Measurements from ENCODE around the gene BCO2. TPM values are rescaled to one million over a fixed set of nuclear protein-coding genes. Genes with fewer than 3 reads are reported as not detected.

Gene BCO2
- total RNA-seq, 1 experiment from 2014 or later: 2.5 TPM

- peaks cover 9% of the 10 kb centered on the region for H3K9me3 ChIP-seq (ENCODE audit: low read depth, low read length, poor library complexity, severe bottlenecking)
- no peak for DNase-seq (ENCODE audit: low spot score)
- no peak overlapping the region for H3K27ac ChIP-seq (ENCODE audit: low read depth, low read length, poor library complexity, severe bottlenecking)
- no peaks in the 10 kb centered on the region for H3K27me3 ChIP-seq (replicated peaks; ENCODE audit: insufficient read depth, low read depth, low read length, poor library complexity)
- no peaks in the 10 kb centered on the region for H3K36me3 ChIP-seq (ENCODE audit: insufficient read depth, low read length, poor library complexity, severe bottlenecking)
- no peaks in the 10 kb centered on the region for H3K4me1 ChIP-seq (ENCODE audit: insufficient read depth, low read length, poor library complexity, severe bottlenecking)
- TF ChIP-seq CTCF (conservative IDR thresholded peaks at IDR 0.05; ENCODE audit: low read depth, low read length) (no peak), EZH2 (IDR thresholded peaks at IDR 0.05; ENCODE audit: borderline replicate concordance, low read depth, low read length, poor library complexity, severe bottlenecking) (no peak)
- intact Hi-C loops (cut with micrococcal nuclease; ENCODE audit: unreplicated experiment): no loop called here
- no peak overlapping the region for H3K4me3 ChIP-seq (ENCODE audit: low read depth, low read length, poor library complexity, severe bottlenecking)
- POLR2A ChIA-PET (ENCODE audit: low non-redundant PET): interaction anchor here (0.6 kb wide), 1 partner anchor 29 kb away, joined by 3 read pairs; no protein-coding TSS in a partner anchor
- no TSS peak for BruUV-seq (replicated peaks)
- CTCF ChIA-PET: no interaction called here
Measured at GRCh38 chr11:112143597-112143996, 31.7 kb upstream of the BCO2 start.

GRCh38 chr11:112150517-112150916, 24.8 kb upstream of the BCO2 start:
- Histone ChIP-seq H3K36me3 (ENCODE audit: insufficient read depth, low read length, poor library complexity, severe bottlenecking) (no peaks in the 10 kb centered on the region), H3K27me3 (replicated peaks; ENCODE audit: insufficient read depth, low read depth, low read length, poor library complexity) (no peaks in the 10 kb centered on the region), H3K4me3 (ENCODE audit: low read depth, low read length, poor library complexity, severe bottlenecking) (no peak overlapping the region), H3K4me1 (ENCODE audit: insufficient read depth, low read length, poor library complexity, severe bottlenecking) (peaks cover 6% of the 10 kb centered on the region), H3K9me3 (ENCODE audit: low read depth, low read length, poor library complexity, severe bottlenecking) (no peaks in the 10 kb centered on the region), H3K27ac (ENCODE audit: low read depth, low read length, poor library complexity, severe bottlenecking) (no peak overlapping the region)
- BruUV-seq (replicated peaks): no TSS peak
- ChIA-PET CTCF (interaction anchor here (0.5 kb wide), 1 partner anchor 37 kb away, joined by 4 read pairs; no protein-coding TSS in a partner anchor), POLR2A (ENCODE audit: low non-redundant PET) (no interaction called here)
- no peak for DNase-seq (ENCODE audit: low spot score)
- no peak for TF ChIP-seq CTCF (conservative IDR thresholded peaks at IDR 0.05; ENCODE audit: low read depth, low read length)
- TF ChIP-seq EZH2 (IDR thresholded peaks at IDR 0.05; ENCODE audit: borderline replicate concordance, low read depth, low read length, poor library complexity, severe bottlenecking): no peak
- intact Hi-C loops (cut with micrococcal nuclease; ENCODE audit: unreplicated experiment): no loop called here

GRCh38 chr11:112156153-112156955, 19.0 kb upstream of the BCO2 start:
- ChIA-PET POLR2A (ENCODE audit: low non-redundant PET) (no interaction called here), CTCF (no interaction called here)
- Histone ChIP-seq H3K27me3 (replicated peaks; ENCODE audit: insufficient read depth, low read depth, low read length, poor library complexity) (no peaks in the 10 kb centered on the region), H3K36me3 (ENCODE audit: insufficient read depth, low read length, poor library complexity, severe bottlenecking) (no peaks in the 10 kb centered on the region), H3K4me3 (ENCODE audit: low read depth, low read length, poor library complexity, severe bottlenecking) (no peak overlapping the region), H3K9me3 (ENCODE audit: low read depth, low read length, poor library complexity, severe bottlenecking) (no peaks in the 10 kb centered on the region), H3K27ac (ENCODE audit: low read depth, low read length, poor library complexity, severe bottlenecking) (no peak overlapping the region), H3K4me1 (ENCODE audit: insufficient read depth, low read length, poor library complexity, severe bottlenecking) (peaks cover 7% of the 10 kb centered on the region)
- BruUV-seq (replicated peaks): no TSS peak
- TF ChIP-seq CTCF (conservative IDR thresholded peaks at IDR 0.05; ENCODE audit: low read depth, low read length) (no peak), EZH2 (IDR thresholded peaks at IDR 0.05; ENCODE audit: borderline replicate concordance, low read depth, low read length, poor library complexity, severe bottlenecking) (no peak)
- intact Hi-C loops (cut with micrococcal nuclease; ENCODE audit: unreplicated experiment): no loop called here
- no peak for DNase-seq (ENCODE audit: low spot score)

All from A673 (cell line).